Fibroblast of pulmonary artery (primary cell): ENCODE results near the gene AHRR.

Source experiments
- DNase-seq: peaks from one replicate; pipeline ENCODE4 v3.0.0-alpha.2; 2010; ENCODE audit warnings: low read depth
- H3K4me3 ChIP-seq: replicated peaks from 2 replicates; pipeline ENCODE4 v1.5.1; 2011; ENCODE audit warnings: low read depth, mild to moderate bottlenecking, control low read depth, low read length, moderate library complexity
- CTCF ChIP-seq: IDR thresholded peaks from 2 replicates; pipeline ENCODE4 v1.5.1; 2011; ENCODE audit warnings: mild to moderate bottlenecking, control low read depth, low read length, inconsistent platforms; ENCODE audit errors: missing control alignments

AHRR gene

DNA sequence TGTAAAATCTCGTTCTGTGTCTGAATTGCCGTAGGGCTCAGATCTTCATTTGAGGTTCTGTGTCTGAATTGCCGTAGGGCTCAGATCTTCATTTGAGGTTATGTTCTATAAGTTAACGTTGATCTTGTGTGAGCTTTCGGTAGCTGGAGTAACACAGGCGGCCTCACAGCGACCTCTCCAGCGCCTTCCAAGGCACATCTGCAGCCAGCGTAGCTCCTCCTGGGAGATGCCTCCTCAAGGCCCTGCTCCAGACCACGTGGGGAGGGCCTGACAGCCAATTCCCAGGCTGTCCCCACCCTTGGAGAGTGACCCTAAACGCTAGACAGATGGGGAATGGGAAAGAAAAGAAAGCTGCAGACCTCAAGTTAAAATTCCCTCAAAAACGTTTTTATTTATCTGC, 8.7 kb upstream of the AHRR start:
- no peak overlapping the region for H3K4me3 ChIP-seq
- TF ChIP-seq CTCF: no peak
- DNase-seq: no peak

- no peak overlapping the region for H3K4me3 ChIP-seq
- DNase-seq: no peak
- TF ChIP-seq CTCF: no peak
These were observed 8.2 kb upstream of the AHRR start for GRCh38 chr5:313265-313664.

DNA sequence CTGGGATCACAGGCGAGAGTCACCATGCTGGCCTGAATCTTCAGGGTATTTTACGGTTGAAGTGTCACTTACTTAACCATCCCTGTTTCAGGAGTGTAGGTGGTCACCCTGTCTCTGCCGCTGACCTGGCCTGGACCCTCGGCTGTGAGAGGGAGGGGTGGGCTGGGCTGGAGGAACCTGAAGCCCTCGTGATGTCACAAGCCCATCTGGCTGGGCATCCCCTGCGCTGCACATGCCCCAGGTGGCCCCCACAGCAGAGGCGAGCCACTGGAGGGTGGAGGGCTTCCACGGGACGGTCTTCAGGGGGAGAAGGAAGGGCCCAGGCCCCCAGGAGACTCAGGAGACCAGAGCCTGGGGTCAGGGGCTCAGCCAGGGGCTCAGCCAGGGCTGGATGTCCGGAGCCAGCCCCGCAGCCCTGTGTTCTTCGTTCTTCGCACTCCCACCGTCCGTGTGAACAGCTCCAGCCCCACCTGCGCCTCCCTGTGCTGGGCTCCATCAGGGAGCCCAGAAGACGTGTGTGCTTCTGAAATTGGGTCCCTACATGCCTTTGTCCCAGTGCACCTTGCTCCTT, 7.6 kb upstream of the AHRR start:
- DNase-seq: no peak
- no peak for TF ChIP-seq CTCF
- no peak overlapping the region for H3K4me3 ChIP-seq

DNA sequence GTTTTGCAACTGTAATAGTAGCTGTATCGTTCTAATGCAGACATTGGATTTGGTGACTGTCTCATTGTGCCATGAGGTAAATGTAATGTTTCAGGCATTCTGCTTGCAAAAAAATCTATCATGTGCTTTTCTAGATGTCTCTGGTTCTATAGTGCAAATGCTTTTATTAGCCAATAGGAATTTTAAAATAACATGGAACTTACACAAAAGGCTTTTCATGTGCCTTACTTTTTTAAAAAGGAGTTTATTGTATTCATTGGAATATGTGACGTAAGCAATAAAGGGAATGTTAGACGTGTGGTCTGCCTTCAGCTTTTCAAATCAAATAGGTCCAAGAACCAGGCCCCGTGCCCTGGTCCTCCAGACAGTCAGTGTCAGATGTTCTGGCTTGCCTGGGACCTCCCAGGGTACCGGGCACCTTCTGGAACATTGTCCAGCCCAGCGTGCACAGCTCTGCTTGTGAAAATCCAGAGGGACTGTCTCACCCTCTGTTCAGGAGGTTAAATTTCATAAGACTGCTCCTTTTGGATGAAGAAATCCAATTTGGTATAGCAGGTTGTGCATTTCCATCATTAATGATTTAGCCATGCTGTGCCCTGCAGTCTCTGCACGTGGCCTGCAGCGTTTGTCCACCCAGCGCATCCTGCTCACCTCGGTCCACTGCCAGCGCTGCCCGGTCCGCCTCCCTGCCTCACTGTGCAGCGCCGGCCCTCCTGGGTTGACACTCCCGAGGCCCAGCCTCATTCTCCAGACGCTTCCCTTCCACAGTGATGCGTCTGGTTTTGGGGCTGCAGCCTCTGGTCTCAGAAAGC, 6.6 kb upstream of the AHRR start:
- DNase-seq: no peak
- no peak for TF ChIP-seq CTCF
- H3K4me3 ChIP-seq: no peak overlapping the region

GRCh38 chr5:315488-316209, 5.9 kb upstream of the AHRR start:
- TF ChIP-seq CTCF: no peak
- no peak overlapping the region for H3K4me3 ChIP-seq
- DNase-seq: no peak

GRCh38 chr5:316210-317085, 5.1 kb upstream of the AHRR start:
- TF ChIP-seq CTCF: no peak
- no peak overlapping the region for H3K4me3 ChIP-seq
- DNase-seq: no peak
